GM20431 (cell line): ENCODE measurements around the gene TPP1.

Experiments
- in situ Hi-C: fragments of 300-500 bp; cut with MseI, MboI; formaldehyde crosslinking; loops from one replicate; pipeline ENCODE4 v1.15.0; 2020; ENCODE audit warnings: low sequenced_read_pairs; ENCODE audit not compliant: unreplicated experiment

TPP1 gene

DNA sequence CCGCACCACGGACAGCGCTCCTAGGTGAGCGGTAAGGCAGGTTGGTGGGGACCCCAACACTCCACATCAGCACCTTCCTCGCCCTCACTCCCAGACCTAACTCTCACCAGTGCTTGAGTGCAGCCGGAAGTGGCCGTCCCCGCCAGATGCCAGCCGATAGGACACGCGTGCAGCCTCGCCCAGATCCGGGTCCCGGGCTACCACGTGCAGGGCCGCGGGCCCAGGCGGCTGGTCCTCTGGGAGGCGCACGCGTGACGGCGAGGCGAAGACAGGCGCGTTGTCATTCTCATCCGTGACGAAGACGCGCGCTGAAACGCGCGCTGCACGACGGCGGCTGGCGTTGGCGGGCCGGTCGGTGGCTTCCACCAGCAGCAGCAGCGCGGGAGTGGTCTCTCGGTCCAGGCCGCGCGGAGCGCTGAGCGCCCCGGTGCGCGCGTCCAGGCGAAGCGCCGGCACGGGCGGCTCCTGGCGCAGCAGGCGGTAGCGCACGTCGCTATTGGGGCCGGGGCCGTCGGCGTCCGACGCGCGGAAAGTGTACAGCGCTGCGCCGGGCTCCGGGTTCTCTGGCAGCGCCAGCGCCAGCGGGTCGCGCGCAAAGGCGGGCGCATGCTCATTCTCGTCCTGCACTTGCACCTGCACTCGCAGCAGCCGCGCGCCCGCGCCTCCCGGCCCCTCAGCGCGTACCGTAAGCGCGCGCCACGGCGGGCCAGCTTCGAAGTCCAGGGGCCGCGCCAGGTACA lies 10.8 kb upstream of the TPP1 start:
- in situ Hi-C loops = no loop called here

DNA sequence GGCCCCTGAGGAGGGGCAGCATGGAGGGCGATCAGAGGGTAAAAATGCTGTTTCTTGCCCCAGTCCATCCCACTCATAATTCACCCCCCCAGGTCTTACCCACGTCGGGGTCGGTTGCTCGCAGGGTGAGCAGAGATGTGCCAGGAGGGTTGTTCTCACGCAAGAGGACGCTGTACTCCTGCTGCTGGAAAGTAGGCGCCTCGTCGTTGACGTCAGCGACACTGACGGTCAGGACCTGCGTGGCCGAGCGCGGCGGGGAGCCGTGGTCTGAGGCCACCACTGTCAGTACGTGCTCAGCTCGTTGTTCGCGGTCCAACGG lies 10.3 kb upstream of the TPP1 start:
- in situ Hi-C loops = no loop called here

DNA sequence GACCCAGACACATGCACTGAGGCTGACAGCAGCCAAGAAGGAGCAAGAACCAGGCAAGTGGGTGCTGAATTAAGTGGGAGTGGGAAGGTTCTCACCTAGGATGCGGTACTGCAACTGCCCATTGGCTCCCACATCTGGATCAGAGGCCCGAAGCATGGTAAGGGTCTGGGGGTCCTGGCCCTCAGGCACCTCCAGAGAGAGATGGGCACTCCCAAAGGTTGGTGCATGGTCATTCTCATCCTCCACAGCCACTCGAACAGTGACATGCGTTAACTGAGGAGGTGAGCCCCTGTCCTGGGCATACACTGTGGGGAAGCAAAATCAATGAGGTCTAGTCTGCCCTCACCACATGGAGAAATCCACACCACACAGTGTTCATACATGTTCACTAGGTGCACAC lies 9.3 kb upstream of the TPP1 start:
- in situ Hi-C loops = no loop called here

DNA sequence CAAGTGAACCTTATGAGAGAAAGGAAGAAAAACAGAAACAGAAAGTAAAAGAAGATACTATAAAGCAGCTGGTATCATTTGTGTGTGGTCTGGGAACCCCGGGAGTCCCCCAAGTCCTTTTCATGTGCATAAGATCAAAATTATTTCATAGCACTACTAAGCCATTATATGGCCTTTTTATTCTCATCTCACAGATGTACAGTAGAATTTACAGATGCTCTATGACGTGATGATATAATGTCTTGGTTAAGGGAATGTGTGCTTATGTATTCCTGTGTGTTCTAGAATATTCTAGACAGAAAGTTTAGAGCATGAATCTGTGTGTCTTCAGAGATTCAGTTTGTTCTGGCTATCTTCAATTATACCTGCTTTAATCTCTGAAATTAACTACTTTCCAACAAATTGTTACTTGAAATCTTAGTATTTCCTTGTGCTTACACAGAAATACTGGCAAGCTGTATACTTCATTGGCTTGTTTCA lies 8.6 kb upstream of the TPP1 start:
- in situ Hi-C loops = no loop called here

DNA sequence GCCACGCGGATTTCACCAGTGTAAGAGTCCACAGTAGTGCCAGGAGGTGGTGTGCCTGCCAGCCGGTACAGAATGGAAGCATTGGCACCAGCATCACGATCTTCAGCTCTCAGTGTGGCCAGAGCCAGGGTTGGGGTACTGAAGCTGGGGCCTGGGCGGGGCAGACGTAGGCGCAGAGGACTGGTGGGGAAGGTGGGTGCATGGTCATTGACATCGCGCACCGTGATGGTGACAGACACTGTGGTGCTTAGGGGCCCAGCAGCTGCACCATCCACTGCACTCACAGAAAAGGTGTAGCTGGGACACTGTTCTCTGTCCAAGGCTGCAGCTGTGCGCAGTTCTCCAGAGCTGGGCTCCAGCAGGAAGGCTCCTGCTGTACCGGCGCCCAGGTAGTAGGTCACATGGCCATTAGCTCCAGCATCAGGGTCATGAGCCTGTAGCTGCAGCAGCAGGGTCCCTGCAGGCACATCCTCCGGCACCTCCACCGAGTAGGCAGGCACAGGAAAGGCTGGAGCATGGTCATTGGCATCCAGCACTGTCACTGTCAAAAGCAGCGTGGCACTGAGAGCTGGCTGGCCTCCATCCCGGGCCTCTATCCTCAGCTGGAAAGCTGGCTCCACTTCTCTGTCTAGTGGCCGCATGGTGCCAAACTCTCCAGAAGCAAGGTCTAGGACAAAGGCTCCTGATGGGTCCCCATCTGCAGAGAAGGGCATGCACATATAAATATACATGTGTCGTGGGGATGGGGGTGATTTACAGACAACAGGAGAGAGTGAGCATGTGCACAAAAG lies 7.9 kb upstream of the TPP1 start:
- in situ Hi-C loops = no loop called here

DNA sequence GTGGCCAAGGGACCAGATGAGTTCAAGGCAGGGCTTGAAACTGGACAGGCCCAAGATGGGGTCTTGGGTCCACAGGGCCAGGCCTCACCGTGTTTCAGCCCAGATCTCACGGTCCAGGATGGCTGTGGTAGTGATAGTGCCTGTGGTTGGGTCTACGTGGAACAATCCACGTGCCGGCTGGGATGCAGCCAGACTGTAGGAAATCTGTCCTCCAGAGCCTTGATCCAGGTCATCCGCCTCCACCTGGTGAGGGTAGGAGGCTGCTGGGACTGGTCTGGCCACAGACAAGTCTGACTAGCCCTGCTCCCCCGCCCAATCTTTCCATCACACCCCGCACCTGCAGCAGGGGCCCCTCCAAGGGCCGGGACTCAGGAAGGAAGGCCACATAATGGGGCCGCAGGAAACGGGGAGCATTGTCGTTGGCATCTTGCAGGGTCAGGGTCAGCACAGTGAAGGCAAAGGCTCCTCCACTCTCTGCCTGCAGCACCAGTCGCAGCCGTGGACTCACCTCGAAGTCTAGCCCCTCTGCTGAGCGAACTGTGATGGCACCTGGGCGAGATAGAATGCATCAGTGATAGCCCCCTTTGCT lies 6.7 kb upstream of the TPP1 start:
- in situ Hi-C loops = no loop called here

DNA sequence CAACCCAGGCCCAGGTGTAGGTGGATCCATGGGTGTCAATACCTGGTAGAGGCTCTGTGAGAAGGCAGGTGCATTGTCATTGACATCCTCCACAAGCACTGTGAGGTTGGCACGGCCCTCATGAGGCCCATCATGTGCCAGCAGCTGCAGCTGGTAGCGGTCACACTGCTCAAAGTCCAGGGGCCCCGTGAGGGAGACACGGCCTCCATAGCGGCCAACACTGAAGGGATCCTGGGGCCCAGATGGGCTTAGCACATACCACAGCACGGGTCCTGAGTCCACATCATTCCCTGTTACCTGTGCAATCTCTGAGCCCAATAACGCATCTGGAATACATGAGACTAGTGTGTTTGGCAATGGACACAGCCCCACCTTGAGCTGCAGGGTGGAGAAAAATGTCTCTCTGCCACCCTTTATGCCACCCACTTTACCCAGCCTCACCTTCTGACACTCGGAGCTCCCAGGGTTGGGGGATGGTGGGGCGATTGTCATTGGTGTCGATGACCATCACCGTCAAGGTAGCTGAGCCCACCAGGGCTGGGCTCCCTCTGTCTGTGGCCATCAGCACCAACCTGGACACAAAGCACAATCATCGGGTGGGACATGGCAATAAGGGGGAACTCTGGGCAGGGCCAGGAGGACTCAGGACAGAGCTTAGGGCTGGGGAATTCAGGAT lies 6.1 kb upstream of the TPP1 start:
- in situ Hi-C loops = no loop called here

DNA sequence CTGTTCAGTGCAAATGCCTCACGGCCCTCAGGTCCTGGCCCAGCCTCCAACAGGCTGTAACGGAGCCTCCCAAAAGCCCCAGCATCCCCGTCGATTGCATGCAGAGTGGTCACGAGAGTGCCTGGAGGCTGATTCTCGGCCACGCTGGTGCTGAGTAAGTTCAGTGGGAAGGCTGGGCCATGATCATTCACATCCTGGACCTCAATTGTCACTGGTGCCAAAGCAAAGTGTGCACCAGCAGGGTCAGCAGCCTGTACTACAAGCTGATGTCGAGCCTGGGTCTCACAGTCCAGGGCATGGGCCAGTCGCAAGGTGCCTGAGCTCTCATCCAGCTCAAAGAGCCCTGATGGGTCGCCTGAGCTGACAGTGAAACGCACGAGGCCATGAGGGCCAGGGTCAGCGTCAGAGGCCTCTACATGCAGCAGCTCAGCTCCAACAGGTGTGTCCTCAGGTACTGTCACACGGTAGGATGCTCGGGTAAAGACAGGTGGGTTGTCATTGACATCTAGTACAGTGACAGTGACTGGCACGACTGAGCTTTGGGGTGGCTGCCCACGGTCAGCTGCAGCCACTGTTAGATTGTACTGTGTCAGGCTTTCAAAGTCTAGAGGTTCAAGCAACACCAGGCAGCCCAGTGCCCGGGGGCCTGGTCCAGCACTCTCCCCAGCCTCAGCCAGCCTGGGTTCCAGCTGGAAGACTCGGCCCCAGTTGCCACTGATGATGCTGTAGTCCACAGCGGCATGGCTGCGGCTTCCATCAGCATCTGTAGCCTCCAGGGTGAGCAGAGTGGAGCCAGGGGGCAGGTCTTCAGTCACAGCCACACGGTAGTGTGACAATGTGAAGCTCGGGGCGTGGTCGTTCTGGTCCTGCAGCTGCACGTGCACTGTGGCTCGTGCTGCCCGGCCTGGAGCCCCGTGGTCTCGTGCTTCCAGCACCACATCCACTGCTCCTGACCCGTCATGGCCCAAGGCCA lies 4.5 kb upstream of the TPP1 start:
- in situ Hi-C loops = no loop called here

DNA sequence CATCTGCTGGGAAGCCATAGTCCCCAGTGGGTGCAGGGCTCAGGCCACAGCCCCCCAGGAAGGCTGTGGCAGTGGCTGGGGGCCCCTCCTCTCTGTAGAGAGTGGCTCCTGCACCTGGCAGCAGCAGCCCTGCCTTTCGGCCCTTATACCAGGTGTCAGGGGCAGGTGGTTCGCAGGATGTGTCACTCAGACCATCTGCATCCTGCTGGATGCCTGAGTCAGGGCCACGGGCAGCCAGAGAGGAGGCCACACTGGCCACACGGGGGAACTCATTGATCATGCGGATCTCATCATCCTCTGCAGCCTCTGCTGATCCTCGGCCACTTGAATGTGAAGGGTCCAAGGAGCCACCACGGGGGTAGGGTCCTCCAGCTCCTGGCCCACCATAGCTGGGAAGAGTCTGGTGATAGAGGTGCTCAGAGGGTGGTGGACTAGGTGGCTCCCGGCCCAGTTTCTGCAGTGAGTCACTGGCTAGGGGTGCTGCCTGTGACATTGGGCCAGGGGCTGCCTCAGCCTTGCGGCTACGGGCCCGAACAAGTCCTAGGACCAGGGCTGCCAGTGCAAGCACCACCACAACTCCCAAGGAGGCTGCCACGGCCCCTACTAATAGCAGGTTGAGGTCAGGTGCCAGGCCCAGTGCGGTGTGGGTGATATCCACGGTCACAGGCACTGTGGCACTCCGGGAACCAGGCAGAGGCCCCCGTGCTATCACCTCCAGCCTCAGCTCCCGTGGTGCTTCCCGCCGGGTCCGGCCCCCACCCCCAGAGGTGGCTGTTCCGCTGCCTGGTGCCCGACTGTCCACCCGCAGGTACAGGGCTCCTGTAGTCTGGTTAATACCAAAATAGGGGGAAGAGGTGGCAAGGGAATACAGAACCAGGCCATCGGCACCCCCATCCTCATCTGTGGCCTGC lies 3.3 kb upstream of the TPP1 start:
- in situ Hi-C loops = no loop called here

DNA sequence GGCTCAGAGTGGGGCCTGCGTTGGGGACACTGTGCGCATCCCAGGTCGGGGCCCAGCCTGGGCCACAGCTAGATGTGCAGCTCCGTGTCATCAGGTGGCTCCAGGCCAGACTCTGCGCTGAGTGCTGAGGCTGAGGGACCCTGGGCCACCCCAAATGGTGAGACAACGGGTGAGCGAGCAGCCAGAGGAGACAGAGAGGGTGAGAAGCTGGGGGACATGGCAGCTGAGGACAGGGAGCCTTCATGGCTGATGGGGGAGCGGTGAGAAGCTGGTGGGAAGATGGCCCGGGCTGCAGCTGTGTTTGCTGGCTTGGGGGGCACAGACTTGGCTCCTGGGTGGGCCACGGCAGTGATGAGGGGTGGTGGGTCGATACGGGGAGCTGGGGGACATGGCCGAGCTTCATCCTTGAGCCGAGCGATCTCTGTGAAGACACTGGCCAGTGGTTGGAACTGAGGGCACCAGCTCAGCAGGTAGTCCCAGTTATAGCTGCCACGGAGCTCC lies 2.5 kb upstream of the TPP1 start:
- in situ Hi-C loops = no loop called here

DNA sequence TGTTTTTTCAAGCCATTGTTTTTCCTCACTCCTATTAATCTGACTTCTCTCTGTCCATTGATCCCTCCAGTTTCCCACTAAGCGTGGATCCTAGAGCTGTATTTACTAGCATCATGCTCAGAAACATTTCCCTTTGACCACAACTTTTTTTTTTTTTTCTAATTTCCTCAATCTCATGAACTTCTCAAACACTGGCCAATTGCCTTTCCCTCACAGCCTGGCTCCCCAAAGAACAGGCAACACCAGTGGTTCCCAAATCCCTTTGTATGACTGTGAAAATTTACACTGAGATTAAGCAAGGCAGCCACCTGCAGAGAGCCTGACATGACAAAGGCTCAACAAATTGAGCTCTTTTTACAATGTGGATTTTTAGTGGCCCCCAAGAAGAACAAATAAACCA lies 1.4 kb upstream of the TPP1 start:
- in situ Hi-C loops = no loop called here

DNA sequence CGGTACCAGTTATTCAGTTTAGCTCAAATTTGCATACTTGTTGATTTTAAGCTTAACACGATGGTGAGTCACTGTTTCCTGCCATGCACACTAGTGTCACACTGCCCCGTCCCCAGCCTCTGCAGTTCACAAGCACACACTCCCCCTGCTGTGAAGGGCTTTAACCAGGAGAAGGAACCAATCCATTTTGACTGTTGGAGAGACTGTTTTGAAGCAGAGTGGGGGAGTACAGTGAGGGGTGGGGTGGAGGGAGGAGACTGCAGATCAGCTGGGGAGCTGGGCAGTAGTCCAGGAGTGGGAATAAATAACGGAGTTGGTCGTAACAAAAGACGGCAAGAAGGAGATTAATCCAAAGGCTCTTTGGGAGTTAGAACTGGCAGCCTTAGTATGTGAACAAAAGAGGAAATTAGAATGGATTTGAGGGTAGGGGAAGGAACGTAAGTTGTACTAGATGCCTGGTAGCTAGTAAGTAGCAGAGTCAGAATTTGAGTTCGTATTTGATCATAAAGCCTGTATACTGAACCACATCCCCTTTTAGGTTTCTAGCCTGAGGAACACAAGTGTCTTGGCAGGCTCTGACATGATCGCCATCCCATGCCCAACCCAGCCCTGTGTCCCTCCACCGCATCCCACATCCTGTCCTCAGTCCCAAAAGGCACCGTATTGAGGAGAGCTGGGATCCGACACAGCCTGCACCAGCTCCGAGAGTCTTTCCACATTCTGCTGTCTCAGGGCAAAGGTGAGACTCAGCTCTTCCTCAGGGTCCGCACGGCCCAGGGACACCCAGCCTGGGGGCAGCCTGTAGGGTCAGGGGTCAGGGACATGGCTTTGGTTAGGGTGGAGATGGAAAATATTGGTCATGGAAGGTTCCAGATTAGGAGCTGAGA lies 862 bp downstream of the TPP1 start:
- in situ Hi-C loops = no loop called here

DNA sequence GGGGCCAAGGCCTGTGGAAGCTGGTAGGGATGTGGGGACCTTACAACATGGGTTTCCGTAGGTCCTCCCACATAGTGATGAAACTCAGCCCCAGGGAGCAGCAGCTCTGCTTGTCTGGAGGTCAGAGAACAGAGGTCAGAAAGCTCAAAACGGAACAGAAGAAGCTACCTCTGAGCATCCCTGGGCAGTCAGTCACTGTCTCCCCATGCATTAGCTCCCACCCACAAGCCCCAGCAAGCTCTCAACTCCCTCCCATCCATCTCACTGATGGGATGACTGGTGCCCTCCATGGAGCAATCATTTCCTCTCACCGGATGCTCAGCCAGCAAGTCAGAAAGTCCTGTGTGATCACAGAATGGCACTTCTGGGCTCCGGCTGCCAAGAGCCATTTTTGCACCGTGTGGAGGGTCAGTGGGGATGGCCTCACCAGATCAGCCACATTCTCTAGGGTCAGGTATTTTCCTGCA lies 1.9 kb downstream of the TPP1 start:
- in situ Hi-C loops = no loop called here

DNA sequence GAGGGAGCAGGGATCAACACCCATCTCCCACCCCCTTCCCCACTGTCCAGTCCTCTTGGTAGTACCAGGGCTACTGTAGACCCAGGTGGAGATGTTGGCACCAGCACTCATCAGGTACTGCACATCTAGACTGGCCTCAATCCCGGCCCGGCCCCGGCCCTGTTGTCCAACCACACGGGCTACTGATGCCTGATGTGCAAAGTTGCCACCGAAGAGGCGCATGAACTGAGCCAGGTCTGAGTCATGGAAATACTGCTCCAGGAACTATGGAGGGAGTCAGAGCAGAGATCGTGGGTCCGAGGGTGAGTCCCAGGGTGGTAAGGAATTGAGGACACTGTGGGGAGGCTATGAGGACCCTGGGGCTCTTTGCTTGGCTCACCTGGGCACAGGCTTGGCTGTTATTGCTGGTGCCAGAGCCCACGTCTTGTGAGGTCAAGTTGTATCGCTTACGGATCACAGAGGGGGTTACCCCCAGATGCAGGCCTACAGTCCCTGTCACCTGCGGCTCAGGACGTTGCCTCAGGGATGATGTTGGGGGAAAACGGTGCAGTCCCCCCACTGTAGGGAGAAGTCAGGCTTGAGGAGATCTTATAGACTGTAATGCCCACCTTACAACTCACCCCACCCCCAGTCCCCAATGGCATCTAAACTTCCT lies 2.5 kb downstream of the TPP1 start:
- in situ Hi-C loops = no loop called here

DNA sequence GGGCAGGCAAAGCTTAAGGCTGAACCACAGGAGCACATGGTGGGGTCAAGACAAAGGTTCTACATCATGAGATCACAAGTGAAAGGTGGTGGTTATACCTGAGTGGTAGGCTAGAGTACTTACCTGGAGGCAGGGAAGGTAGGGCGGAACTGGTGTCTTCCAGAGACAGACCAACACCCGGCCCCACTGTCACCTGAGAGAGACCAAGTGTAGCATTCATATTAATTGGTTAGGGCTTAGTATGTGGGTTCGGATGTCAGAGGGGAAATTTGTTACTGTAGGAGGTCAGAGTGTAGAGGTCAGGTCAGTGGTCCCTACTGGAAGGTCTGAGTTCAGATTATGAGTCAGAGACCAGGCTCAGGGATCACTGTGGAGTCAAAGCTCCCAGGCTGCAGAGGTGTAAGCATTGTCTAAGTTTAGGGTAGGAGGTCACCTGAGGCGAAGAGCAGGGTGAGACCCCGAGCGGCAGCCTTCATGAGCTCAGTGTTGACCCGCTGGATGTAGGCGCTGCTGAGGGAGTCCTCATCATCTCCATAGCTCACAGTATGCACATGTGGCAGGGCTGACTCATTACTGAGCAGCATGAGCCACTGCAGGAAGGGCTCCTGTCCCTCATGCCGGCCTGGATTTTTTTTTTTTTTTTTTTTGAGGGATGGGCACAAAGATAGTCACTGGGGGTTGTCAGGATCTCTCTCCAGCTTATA lies 3.2 kb downstream of the TPP1 start:
- in situ Hi-C loops = no loop called here

DNA sequence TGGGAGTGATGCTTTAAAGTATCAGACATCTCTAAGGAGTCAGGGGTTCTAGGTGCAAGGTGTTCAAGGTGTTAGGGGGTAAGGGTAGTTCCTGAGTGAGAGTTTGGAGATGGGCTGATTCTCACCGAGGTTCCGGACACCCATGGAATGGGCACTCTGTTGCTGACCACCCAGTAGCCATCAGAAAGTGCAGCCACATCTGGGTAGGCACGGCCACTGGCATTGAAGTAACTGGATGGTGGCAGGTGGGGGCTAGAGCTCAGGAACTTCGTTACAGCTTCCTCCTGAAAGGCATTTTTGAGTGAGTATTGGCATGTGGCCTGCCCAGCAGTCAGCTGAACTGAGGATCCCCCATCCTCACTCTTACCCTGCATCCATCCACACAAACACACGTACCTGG lies 4.2 kb downstream of the TPP1 start:
- in situ Hi-C loops = no loop called here
